SK-N-SH (cell line): Measurements from ENCODE around the gene MTURN. TPM values are rescaled to one million over a fixed set of nuclear protein-coding genes. Genes with fewer than 3 reads are reported as not detected.

Experiments
- CTCF ChIA-PET: fragments of 300-600, 350-600 bp; formaldehyde crosslinking; extraction: SDS; loops from one replicate; lab custom pipeline; 2021; lab: Yijun Ruan, JAX
- POLR2A ChIA-PET: fragments of 350-600 bp; sonication (Branson Sonifier 250); formaldehyde crosslinking; extraction: SDS; loops from one replicate; lab custom pipeline; 2020; ENCODE audit warnings: antibody characterized with exemption, inconsistent platforms; lab: Yijun Ruan, JAX
- DNase-seq: peaks from one replicate; pipeline ENCODE4 v3.0.0; 2012
- H2AFZ ChIP-seq: fragments of 200-600 bp; sonication (generic); 2 replicates; pipeline ENCODE4 v1.8.1; 2016; ENCODE audit warnings: antibody characterized with exemption, mild to moderate bottlenecking, low read depth
- H3F3A ChIP-seq: fragments of 200-600 bp; sonication (generic); replicated peaks from 2 replicates; pipeline ENCODE3; 2016; ENCODE audit warnings: antibody characterized with exemption, mild to moderate bottlenecking; ENCODE audit not compliant: insufficient read depth
- H3K27ac ChIP-seq, 2 experiments: fragments of 200-500 bp in 1 of 2; fragments of 200-600 bp in 1 of 2; sonication (Bioruptor generic) in 1 of 2; sonication (generic), shearing (Covaris generic) in 1 of 2; 2 replicates each; pipeline versions ENCODE4 v1.5.1 to v1.6.1; 2014 to 2016; ENCODE audit warnings: low read depth in 2 of 2, inconsistent platforms in 1 of 2, low read length in 1 of 2, mild to moderate bottlenecking in 1 of 2, mixed read lengths in 1 of 2
- H3K27me3 ChIP-seq: fragments of 200-600 bp; sonication (generic), shearing (Covaris generic); 2 replicates; pipeline ENCODE4 v1.6.1; 2016; ENCODE audit warnings: mixed run types; ENCODE audit not compliant: insufficient read depth
- H3K36me3 ChIP-seq, 2 experiments: fragments of 200-500 bp in 1 of 2; fragments of 200-600 bp in 1 of 2; sonication (Bioruptor generic) in 1 of 2; sonication (generic) in 1 of 2; replicated peaks in 1 of 2; 2 replicates each; pipeline versions ENCODE3 to v1.5.1; 2014 to 2016; ENCODE audit warnings: low read length in 1 of 2, mild to moderate bottlenecking in 1 of 2; ENCODE audit not compliant: insufficient read depth in 2 of 2, control insufficient read depth in 1 of 2
- H3K4me1 ChIP-seq, 2 experiments: fragments of 200-500 bp in 1 of 2; fragments of 200-600 bp in 1 of 2; sonication (Bioruptor generic) in 1 of 2; sonication (generic), shearing (Covaris generic) in 1 of 2; 2 replicates each; pipeline versions ENCODE4 v1.5.1 to v1.6.1; 2014 to 2016; ENCODE audit warnings: low read depth in 1 of 2, low read length in 1 of 2, mixed run types in 1 of 2; ENCODE audit not compliant: insufficient read depth in 2 of 2, control insufficient read depth in 1 of 2
- H3K4me2 ChIP-seq: fragments of 200-600 bp; sonication (generic), shearing (Covaris generic); 2 replicates; pipeline ENCODE4 v1.6.1; 2017; ENCODE audit warnings: mixed run types
- H3K4me3 ChIP-seq, 2 experiments: fragments of 200-500 bp in 1 of 2; fragments of 200-600 bp in 1 of 2; sonication (Bioruptor generic) in 1 of 2; sonication (generic), shearing (Covaris generic) in 1 of 2; 2 replicates each; pipeline versions ENCODE4 v1.5.1 to v1.8.1; 2014 to 2016; ENCODE audit warnings: low read depth in 2 of 2, inconsistent platforms in 1 of 2, low read length in 1 of 2, mild to moderate bottlenecking in 1 of 2, mixed read lengths in 1 of 2, moderate library complexity in 1 of 2
- H3K79me2 ChIP-seq: fragments of 200-600 bp; sonication (generic); 2 replicates; pipeline ENCODE4 v1.8.1; 2017; ENCODE audit warnings: mild to moderate bottlenecking; ENCODE audit not compliant: insufficient read depth
- H3K9ac ChIP-seq: fragments of 200-600 bp; sonication (generic); 2 replicates; pipeline ENCODE4 v1.6.1; 2017; ENCODE audit warnings: mixed run types
- H3K9me2 ChIP-seq: fragments of 200-600 bp; sonication (generic); 2 replicates; pipeline ENCODE4 v1.6.1; 2017; ENCODE audit warnings: mixed run types
- H3K9me3 ChIP-seq: fragments of 200-600 bp; sonication (generic); 2 replicates; pipeline ENCODE4 v1.6.1; 2017; ENCODE audit warnings: mixed run types, mild to moderate bottlenecking, moderate library complexity
- H4K20me1 ChIP-seq: fragments of 200-600 bp; sonication (generic); 2 replicates; pipeline ENCODE4 v1.6.1; 2017; ENCODE audit warnings: mild to moderate bottlenecking, mixed run types; ENCODE audit not compliant: insufficient read depth
- CHD2 ChIP-seq: fragments of 150-350 bp; IDR thresholded peaks from 2 replicates; pipeline ENCODE4 v1.6.1; 2018; ENCODE audit warnings: low read length; ENCODE audit not compliant: partially characterized antibody
- ELF1 ChIP-seq: IDR thresholded peaks from 2 replicates; pipeline ENCODE4 v1.4.0; 2012
- EZH2phosphoT487 ChIP-seq: fragments of 200-600 bp; sonication (generic); IDR thresholded peaks from 2 replicates; pipeline ENCODE4 v1.6.1; 2017; ENCODE audit warnings: low read depth, mixed run types, mild to moderate bottlenecking, antibody characterized with exemption, moderate library complexity, borderline replicate concordance
- FOXJ3 ChIP-seq: sonication (generic); formaldehyde crosslinking; IDR thresholded peaks from 2 replicates; pipeline ENCODE4 v1.5.1; 2020; ENCODE audit warnings: mild to moderate bottlenecking, missing genetic modification reagents
- MEF2A ChIP-seq: IDR thresholded peaks from 2 replicates; pipeline ENCODE4 v1.4.0; 2012; ENCODE audit warnings: low read depth, borderline replicate concordance
- NFIC ChIP-seq: IDR thresholded peaks from 2 replicates; pipeline ENCODE4 v1.4.0; 2012; ENCODE audit warnings: borderline replicate concordance
- RFX5 ChIP-seq: IDR thresholded peaks from 2 replicates; pipeline ENCODE4 v1.6.1; 2012; ENCODE audit warnings: mild to moderate bottlenecking, improper control_type of control experiment, low read length
- RXRA ChIP-seq: IDR thresholded peaks from 2 replicates; pipeline ENCODE4 v1.4.0; 2012; ENCODE audit warnings: low read depth, mild to moderate bottlenecking, borderline replicate concordance
- SIN3A ChIP-seq: IDR thresholded peaks from 2 replicates; pipeline ENCODE4 v1.6.1; 2012; ENCODE audit warnings: low read depth, mild to moderate bottlenecking, low read length, moderate library complexity, borderline replicate concordance
- TAF1 ChIP-seq: IDR thresholded peaks from 2 replicates; pipeline ENCODE4 v1.6.1; 2012; ENCODE audit warnings: low read depth, mild to moderate bottlenecking, low read length, moderate library complexity, borderline replicate concordance
- TCF12 ChIP-seq: IDR thresholded peaks from 2 replicates; pipeline ENCODE4 v1.4.0; 2012
- TEAD4 ChIP-seq: IDR thresholded peaks from 2 replicates; pipeline ENCODE4 v1.4.0; 2012; ENCODE audit warnings: mild to moderate bottlenecking, borderline replicate concordance; ENCODE audit not compliant: insufficient read depth
- YY1 ChIP-seq: IDR thresholded peaks from 2 replicates; pipeline ENCODE4 v1.4.0; 2012; ENCODE audit warnings: low read depth, mild to moderate bottlenecking
- WGBS: methylation state at CpG from one replicate; pipeline ENCODE4 v1.1.6; 2017; ENCODE audit warnings: low lambda C conversion rate; 5-methylcytosine and 5-hydroxymethylcytosine counted together
- polyA plus RNA-seq, 3 experiments: library from polyadenylated mRNA; depleted of rRNA; stranded (reverse); fragments of >200 nt; gene quantifications; 2 replicates each; pipeline ENCODE4 v1.2.3, GENCODE V29; 2012
- TF ChIP-seq, protein P1 (sequence below): IDR thresholded peaks from 2 replicates; pipeline ENCODE4; 2012
- TF ChIP-seq, protein P2 (sequence below): fragments of 200-600 bp; sonication (generic); IDR thresholded peaks from 2 replicates; pipeline ENCODE4 v1.6.1; 2017; ENCODE audit warnings: antibody characterized with exemption, mild to moderate bottlenecking, moderate library complexity

The MTURN gene
- polyA plus RNA-seq, 1 of the 3 experiments (the other 2 are of a cell fraction), result 9.0 TPM

DNA sequence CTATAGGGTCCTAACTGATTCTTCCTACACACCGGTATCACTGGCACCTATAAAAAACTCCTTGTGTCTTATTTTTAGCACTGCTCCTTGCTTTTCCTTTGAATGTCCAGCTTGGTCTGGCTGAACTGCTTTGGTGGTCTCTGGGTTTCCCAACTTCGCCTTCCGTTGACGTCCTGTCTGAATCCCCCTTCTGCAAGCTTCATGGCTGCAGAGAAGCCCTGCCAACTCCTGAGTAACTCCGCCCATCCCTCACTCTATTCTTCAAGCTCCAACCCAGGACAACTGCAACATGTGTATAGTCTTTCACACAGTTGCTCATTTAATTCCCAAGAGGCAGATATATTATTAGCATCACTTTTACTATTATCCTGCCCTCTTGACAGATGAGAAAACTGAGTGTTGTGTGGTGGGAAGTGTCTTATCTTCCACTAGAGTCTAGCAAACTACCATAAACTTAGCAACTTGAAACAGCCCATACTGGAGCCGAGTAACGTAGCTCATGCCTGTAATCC lies 40.9 kb downstream of the MTURN start:
- Histone ChIP-seq H3K4me1 (peaks cover 22 to 34% of the 10 kb centered on the region in 2 experiments; a peak in 3 of 4 replicates), H3K4me2 (no peak overlapping the region), H3K79me2 (no peaks in the 10 kb centered on the region), H3K9ac (no peak overlapping the region), H3K9me2 (no peaks in the 10 kb centered on the region), H4K20me1 (no peaks in the 10 kb centered on the region), H3F3A (no peaks in the 10 kb centered on the region), H2AFZ (no peak overlapping the region), H3K36me3 (no peaks in the 10 kb centered on the region), H3K9me3 (no peaks in the 10 kb centered on the region), H3K27ac (no peak overlapping the region), H3K4me3 (no peak overlapping the region), H3K27me3 (no peaks in the 10 kb centered on the region)
- DNase-seq, result no peak
- ChIA-PET POLR2A (no interaction called here), CTCF (interaction anchor here (0.6 to 2.0 kb wide), 5 partner anchors 15 to 388 kb away, joined by 3 to 5 read pairs (median 3); no protein-coding TSS in a partner anchor)
- 93% methylated on average over 7 of the region's 7 CpGs for WGBS
- TF ChIP-seq YY1 (no peak), MEF2A (no peak), TCF12 (no peak)
- TF ChIP-seq, protein P1, sequence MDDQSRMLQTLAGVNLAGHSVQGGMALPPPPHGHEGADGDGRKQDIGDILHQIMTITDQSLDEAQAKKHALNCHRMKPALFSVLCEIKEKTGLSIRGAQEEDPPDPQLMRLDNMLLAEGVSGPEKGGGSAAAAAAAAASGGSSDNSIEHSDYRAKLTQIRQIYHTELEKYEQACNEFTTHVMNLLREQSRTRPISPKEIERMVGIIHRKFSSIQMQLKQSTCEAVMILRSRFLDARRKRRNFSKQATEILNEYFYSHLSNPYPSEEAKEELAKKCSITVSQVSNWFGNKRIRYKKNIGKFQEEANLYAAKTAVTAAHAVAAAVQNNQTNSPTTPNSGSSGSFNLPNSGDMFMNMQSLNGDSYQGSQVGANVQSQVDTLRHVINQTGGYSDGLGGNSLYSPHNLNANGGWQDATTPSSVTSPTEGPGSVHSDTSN, result no peak

DNA sequence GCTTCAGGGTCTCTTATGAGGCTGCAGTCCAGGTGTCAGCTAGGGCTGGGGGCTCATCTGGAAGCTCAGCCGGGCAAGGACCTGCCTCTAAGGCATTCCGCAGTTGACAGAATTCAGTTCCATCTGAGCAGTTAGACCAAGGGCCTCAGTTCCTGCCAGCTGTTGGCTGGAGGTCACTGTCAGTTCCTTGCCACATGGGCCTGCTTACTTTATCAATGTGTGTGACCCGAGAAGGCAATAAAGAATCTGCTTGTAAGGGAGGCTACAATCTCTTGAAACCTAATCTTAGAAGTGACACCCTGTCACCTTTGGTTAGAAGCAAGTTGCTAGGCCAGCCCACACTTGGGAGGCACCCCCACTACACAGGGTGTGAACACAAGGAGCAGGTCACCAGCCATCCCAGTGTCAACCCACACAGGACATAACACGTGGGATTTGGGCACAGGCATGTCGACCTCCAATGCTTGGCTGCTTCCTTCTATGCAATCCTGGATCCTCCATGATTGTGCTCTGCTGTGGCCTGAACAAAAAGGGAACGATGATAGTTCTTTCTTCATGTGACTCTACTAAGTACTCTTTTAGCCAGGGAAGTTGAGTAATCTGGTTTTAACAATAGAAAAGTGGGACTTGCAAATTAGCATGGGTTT lies 41.8 kb downstream of the MTURN start:
- Histone ChIP-seq H3F3A (no peaks in the 10 kb centered on the region), H3K27me3 (no peaks in the 10 kb centered on the region), H2AFZ (no peak overlapping the region), H3K79me2 (no peaks in the 10 kb centered on the region), H3K9ac (no peak overlapping the region), H3K36me3 (no peaks in the 10 kb centered on the region), H3K4me2 (no peak overlapping the region), H3K9me2 (no peaks in the 10 kb centered on the region), H4K20me1 (no peaks in the 10 kb centered on the region), H3K4me3 (no peak overlapping the region), H3K4me1 (peaks cover 20 to 29% of the 10 kb centered on the region in 2 experiments; a peak in 3 of 4 replicates), H3K27ac (no peak overlapping the region), H3K9me3 (no peaks in the 10 kb centered on the region)
- 85% methylated on average over 6 of the region's 6 CpGs for WGBS
- DNase-seq, result no peak
- CTCF ChIA-PET, result interaction anchor here (0.9 to 2.0 kb wide), 5 partner anchors 13 to 111 kb away, joined by 3 to 5 read pairs (median 3); no protein-coding TSS in a partner anchor
- POLR2A ChIA-PET, result no interaction called here
- TF ChIP-seq TAF1 (no peak), TEAD4 (no peak), SIN3A (no peak), EZH2phosphoT487 (no peak), ELF1 (no peak), MEF2A (no peak), FOXJ3 (CRISPR knock-in tag) (no peak), YY1 (no peak), CHD2 (no peak), NFIC (no peak), RFX5 (no peak), RXRA (no peak)
- TF ChIP-seq, protein P2, sequence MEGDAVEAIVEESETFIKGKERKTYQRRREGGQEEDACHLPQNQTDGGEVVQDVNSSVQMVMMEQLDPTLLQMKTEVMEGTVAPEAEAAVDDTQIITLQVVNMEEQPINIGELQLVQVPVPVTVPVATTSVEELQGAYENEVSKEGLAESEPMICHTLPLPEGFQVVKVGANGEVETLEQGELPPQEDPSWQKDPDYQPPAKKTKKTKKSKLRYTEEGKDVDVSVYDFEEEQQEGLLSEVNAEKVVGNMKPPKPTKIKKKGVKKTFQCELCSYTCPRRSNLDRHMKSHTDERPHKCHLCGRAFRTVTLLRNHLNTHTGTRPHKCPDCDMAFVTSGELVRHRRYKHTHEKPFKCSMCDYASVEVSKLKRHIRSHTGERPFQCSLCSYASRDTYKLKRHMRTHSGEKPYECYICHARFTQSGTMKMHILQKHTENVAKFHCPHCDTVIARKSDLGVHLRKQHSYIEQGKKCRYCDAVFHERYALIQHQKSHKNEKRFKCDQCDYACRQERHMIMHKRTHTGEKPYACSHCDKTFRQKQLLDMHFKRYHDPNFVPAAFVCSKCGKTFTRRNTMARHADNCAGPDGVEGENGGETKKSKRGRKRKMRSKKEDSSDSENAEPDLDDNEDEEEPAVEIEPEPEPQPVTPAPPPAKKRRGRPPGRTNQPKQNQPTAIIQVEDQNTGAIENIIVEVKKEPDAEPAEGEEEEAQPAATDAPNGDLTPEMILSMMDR, result no peak
